ENCODE measurements around the gene FARS2. TPM values are rescaled to one million over a fixed set of nuclear protein-coding genes. Genes with fewer than 3 reads are reported as not detected.

FARS2 gene
- total RNA-seq, 4 donors from 2014 or later = 8.3 to 18.5 (median 13.0) TPM

GRCh38 chr6:5639193-5639592 is 377.9 kb downstream of the FARS2 start:
- intact Hi-C loops (cut with DNase I) = no loop called here
- TF ChIP-seq CTCF (IDR thresholded peaks at IDR 0.05) (no peak), POLR2A (IDR thresholded peaks at IDR 0.05) (no peak)
- 84 to 97% methylated on average over 2 of the region's 2 CpGs for WGBS, 2 donors
- no peaks in the 10 kb centered on the region for H3K27me3 ChIP-seq
- no peak overlapping the region for H3K4me3 ChIP-seq
- peaks cover 0 to 14% (median 5%) of the 10 kb centered on the region in 3 donors for H3K9me3 ChIP-seq
- no peak overlapping the region for H3K27ac ChIP-seq
- DNase-seq = no peak
- H3K4me1 ChIP-seq = no peaks in the 10 kb centered on the region
- peaks cover 0 to 9% (median 0%) of the 10 kb centered on the region in 3 donors for H3K36me3 ChIP-seq

- intact Hi-C loops (cut with DNase I) = no loop called here
- Histone ChIP-seq H3K36me3 (peaks cover 0 to 9% (median 0%) of the 10 kb centered on the region in 3 donors), H3K9me3 (peaks cover 0 to 14% (median 5%) of the 10 kb centered on the region in 3 donors), H3K4me3 (no peak overlapping the region), H3K27me3 (no peaks in the 10 kb centered on the region), H3K4me1 (peaks cover 0 to 4% (median 0%) of the 10 kb centered on the region in 3 donors), H3K27ac (no peak overlapping the region)
- 98 to 100% methylated on average over 4 of the region's 4 CpGs for WGBS, 2 donors
- no peak for DNase-seq
- TF ChIP-seq CTCF (IDR thresholded peaks at IDR 0.05) = no peak
- TF ChIP-seq POLR2A (IDR thresholded peaks at IDR 0.05) = no peak
Measured at GRCh38 chr6:5640614-5641013, 379.3 kb downstream of the FARS2 start.

- peaks cover 0 to 4% (median 0%) of the 10 kb centered on the region in 3 donors for H3K4me1 ChIP-seq
- H3K4me3 ChIP-seq = no peak overlapping the region
- H3K36me3 ChIP-seq = peaks cover 0 to 9% (median 0%) of the 10 kb centered on the region in 3 donors
- H3K27ac ChIP-seq = no peak overlapping the region
- intact Hi-C loops (cut with DNase I) = no loop called here
- DNase-seq = no peak
- H3K9me3 ChIP-seq = peaks cover 0 to 14% (median 5%) of the 10 kb centered on the region in 3 donors
- TF ChIP-seq CTCF (IDR thresholded peaks at IDR 0.05) = no peak
- TF ChIP-seq POLR2A (IDR thresholded peaks at IDR 0.05) = no peak
- WGBS, 2 donors = 91 to 94% methylated on average over 4 of the region's 4 CpGs
- no peaks in the 10 kb centered on the region for H3K27me3 ChIP-seq
Measured at GRCh38 chr6:5644523-5645185, 383.3 kb downstream of the FARS2 start.

GRCh38 chr6:5645328-5646290 is 384.3 kb downstream of the FARS2 start:
- WGBS, 2 donors = 71 to 83% methylated on average over 12 of the region's 13 CpGs
- intact Hi-C loops (cut with DNase I) = no loop called here
- Histone ChIP-seq H3K27me3 (no peaks in the 10 kb centered on the region), H3K36me3 (peaks cover 0 to 5% (median 0%) of the 10 kb centered on the region in 3 donors), H3K9me3 (peaks cover 0 to 7% (median under 1%) of the 10 kb centered on the region in 3 donors), H3K4me1 (peaks cover 0 to 4% (median 0%) of the 10 kb centered on the region in 3 donors), H3K27ac (no peak overlapping the region), H3K4me3 (no peak overlapping the region)
- no peak for DNase-seq
- TF ChIP-seq CTCF (IDR thresholded peaks at IDR 0.05) (no peak), POLR2A (IDR thresholded peaks at IDR 0.05) (no peak)

Data from esophagus squamous epithelium (tissue), 5 donors.